Measurements from ENCODE around the gene ZNF491.
A peak's percentile ranks its signal among the peaks of the same experiment; 100 is the strongest.
"Not testable (repeated sequence)": the region's sequence is repeated elsewhere in the genome, so short reads cannot be mapped to it uniquely, and the experiment has no call there.

ZNF491 gene

DNA sequence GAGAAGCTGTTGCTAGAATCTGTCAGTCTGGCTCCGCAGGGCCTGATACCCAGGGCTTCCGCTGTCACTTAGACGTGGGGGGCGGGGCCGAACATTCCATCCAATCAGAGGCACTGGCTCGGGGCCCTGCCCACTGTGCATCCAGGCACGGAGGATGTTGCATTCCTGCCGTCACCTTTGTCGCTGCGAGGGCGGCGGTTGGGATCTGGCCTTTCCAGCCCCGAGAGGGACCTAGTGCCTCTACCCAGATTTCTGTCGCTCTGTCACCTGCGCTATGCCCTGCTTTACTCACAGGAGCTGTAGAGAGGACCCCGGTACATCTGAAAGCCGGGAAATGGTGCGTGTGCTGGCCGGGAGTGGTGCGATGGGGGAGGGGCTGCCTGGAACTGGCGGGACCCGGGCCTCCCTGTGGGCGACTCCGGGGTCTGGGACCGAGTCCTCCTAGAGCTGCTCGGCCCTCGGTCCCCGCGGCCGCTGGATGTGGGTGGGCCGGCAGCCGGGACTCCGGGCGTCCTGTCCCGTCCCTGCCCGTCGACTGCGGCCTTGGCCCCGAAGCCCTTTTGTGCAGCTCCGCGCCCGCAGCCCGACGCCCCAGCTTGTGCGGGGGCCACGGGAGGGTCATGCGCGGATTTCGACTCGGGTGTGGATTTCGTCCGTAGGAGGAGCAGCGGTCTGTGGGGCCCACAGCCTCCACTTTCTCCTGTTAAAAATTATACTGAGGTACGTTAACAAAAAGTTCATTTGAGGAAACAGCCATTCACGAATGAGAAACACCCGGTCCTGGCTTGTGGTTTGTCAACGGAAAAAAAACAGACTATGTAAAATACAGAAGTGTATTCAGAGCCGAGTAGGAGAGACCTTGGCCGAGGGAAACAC lies 50.5 kb downstream of the ZNF491 start, which contains the start of gene ZNF439:
TSS of gene ZNF439 (plus strand) at position 133 of the 876 bp plus-strand sequence. CDS start at position 275, 142 bp downstream.
- Histone ChIP-seq H3K27me3 (replicated peaks) (no peaks in the 10 kb centered on the region), H3K36me3 (replicated peaks) (no peaks in the 10 kb centered on the region), H3K27ac (no peak within 1 kb of the TSS), H3K4me3 (ENCODE audit: low read depth, low read length) (peak within 1 kb of the TSS; percentile 67)
- peak; percentile 67 for DNase-seq
- in situ Hi-C loops (cut with HindIII; ENCODE audit: low pct_ligation_motif_present, low sequenced_read_pairs): no loop called here
- TF ChIP-seq, protein P1, sequence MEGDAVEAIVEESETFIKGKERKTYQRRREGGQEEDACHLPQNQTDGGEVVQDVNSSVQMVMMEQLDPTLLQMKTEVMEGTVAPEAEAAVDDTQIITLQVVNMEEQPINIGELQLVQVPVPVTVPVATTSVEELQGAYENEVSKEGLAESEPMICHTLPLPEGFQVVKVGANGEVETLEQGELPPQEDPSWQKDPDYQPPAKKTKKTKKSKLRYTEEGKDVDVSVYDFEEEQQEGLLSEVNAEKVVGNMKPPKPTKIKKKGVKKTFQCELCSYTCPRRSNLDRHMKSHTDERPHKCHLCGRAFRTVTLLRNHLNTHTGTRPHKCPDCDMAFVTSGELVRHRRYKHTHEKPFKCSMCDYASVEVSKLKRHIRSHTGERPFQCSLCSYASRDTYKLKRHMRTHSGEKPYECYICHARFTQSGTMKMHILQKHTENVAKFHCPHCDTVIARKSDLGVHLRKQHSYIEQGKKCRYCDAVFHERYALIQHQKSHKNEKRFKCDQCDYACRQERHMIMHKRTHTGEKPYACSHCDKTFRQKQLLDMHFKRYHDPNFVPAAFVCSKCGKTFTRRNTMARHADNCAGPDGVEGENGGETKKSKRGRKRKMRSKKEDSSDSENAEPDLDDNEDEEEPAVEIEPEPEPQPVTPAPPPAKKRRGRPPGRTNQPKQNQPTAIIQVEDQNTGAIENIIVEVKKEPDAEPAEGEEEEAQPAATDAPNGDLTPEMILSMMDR (IDR thresholded peaks at IDR 0.05; ENCODE audit: low read depth, low read length, missing control alignments): no peak

DNA sequence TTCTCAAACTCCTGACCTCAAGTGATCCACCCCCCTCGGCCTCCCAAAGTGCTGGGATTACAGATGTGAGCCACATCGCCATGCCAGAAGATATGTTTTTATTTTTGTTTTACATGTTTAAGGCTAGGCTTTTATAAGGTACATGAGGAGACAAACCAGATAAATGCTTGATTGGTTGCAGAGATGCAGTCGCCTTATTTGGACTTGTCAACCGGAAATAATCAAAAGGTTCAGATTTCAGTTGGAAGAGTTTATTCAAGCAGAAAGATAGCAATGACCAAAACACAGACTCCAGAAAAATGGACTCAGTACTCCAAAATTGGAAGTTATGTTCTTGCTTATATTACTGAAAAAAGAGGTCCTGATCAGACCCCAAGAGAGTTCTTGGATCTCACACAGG lies 52.0 kb downstream of the ZNF491 start:
- in situ Hi-C loops (cut with HindIII; ENCODE audit: low pct_ligation_motif_present, low sequenced_read_pairs); H3K4me3 ChIP-seq (ENCODE audit: low read depth, low read length); DNase-seq; H3K27ac ChIP-seq; H3K27me3 ChIP-seq (replicated peaks); H3K36me3 ChIP-seq (replicated peaks): not testable (repeated sequence)

DNA sequence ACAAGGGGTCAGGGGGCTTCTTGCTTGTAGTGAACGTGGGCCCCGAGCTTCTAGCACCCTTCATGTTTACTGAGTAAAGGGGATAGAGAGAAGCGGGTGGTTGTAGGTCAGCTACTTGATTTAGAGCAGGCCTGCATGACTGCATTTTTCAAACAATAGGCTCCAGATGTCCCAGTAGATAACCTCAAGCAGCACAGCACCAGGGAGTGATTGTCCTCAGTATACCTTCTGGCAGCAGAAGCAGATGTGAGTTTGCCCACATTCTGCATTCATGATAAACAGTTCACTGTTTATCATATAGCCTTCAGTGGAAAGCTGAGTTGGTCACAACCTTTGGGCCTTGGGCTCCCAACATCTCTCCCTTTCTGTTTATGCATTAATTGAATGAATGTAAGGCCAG lies 55.0 kb downstream of the ZNF491 start:
- no peak overlapping the region for H3K4me3 ChIP-seq (ENCODE audit: low read depth, low read length)
- no peak overlapping the region for H3K27ac ChIP-seq
- TF ChIP-seq, protein P1 (IDR thresholded peaks at IDR 0.05; ENCODE audit: low read depth, low read length, missing control alignments): no peak
- H3K36me3 ChIP-seq (replicated peaks): no peaks in the 10 kb centered on the region
- in situ Hi-C loops (cut with HindIII; ENCODE audit: low pct_ligation_motif_present, low sequenced_read_pairs): no loop called here
- DNase-seq: no peak
- no peaks in the 10 kb centered on the region for H3K27me3 ChIP-seq (replicated peaks)

DNA sequence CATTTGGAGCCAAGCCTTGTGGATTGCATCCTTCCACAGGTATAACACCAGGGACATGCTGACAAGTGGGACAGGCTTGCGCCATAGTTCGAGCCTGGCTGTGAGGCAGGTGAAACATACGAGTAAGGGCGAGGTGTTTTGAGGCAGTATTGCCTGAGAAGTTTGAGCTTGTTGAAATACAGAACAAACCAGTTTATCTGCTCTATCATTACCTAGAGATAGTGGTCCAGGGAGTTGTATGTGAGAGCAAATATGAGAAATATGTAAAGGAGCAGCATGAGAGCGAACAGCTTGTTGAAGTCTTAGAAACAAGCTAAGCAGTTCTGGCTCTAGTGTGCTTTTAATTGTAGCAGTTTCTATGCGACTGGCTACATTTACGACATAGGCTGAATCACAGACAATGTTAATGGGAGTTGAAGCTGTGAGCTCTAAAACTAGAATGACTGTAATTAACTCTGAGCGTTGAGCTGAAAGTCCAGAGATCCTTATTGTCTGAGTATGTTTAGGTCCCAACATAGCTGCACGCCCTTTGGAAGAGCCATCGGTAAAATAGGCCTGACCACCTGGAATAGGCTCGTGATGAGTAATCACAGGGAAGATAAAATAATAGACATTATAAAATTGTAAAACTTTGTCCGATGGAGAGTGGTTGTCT lies 58.4 kb downstream of the ZNF491 start:
- in situ Hi-C loops (cut with HindIII; ENCODE audit: low pct_ligation_motif_present, low sequenced_read_pairs): no loop called here
- DNase-seq: no peak
- H3K27ac ChIP-seq: no peak overlapping the region
- TF ChIP-seq, protein P1 (IDR thresholded peaks at IDR 0.05; ENCODE audit: low read depth, low read length, missing control alignments): no peak
- H3K4me3 ChIP-seq (ENCODE audit: low read depth, low read length): no peak overlapping the region
- no peaks in the 10 kb centered on the region for H3K36me3 ChIP-seq (replicated peaks)
- no peaks in the 10 kb centered on the region for H3K27me3 ChIP-seq (replicated peaks)
